ENCODE measurements around the gene NKAIN2.

GRCh38 chr6:124234801-124235200 is 431.1 kb downstream of the NKAIN2 start:
- TF ChIP-seq POLR2A (IDR thresholded peaks at IDR 0.05), result no peak
- TF ChIP-seq, protein P1, sequence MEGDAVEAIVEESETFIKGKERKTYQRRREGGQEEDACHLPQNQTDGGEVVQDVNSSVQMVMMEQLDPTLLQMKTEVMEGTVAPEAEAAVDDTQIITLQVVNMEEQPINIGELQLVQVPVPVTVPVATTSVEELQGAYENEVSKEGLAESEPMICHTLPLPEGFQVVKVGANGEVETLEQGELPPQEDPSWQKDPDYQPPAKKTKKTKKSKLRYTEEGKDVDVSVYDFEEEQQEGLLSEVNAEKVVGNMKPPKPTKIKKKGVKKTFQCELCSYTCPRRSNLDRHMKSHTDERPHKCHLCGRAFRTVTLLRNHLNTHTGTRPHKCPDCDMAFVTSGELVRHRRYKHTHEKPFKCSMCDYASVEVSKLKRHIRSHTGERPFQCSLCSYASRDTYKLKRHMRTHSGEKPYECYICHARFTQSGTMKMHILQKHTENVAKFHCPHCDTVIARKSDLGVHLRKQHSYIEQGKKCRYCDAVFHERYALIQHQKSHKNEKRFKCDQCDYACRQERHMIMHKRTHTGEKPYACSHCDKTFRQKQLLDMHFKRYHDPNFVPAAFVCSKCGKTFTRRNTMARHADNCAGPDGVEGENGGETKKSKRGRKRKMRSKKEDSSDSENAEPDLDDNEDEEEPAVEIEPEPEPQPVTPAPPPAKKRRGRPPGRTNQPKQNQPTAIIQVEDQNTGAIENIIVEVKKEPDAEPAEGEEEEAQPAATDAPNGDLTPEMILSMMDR (IDR thresholded peaks at IDR 0.05), result no peak

Measured in breast epithelium (tissue), 3 donors.